Keratinocyte (primary cell): Measurements from ENCODE around the gene DHCR7.

Experiments
- EZH2 ChIP-seq: IDR thresholded peaks from one replicate; pipeline ENCODE4 v1.6.1; 2012; ENCODE audit warnings: inconsistent platforms, mild to moderate bottlenecking, low read length, moderate library complexity
- TF ChIP-seq, protein P1 (sequence below), 3 experiments: IDR thresholded peaks in 1 of 3; conservative IDR thresholded peaks in 1 of 3; optimal IDR thresholded peaks in 1 of 3; 2 replicates in 2 of 3; 3 replicates in 1 of 3; pipeline versions ENCODE3 to v1.5.1; 2011; ENCODE audit warnings: low read length in 3 of 3, mild to moderate bottlenecking in 3 of 3, moderate library complexity in 2 of 3, control low read depth in 1 of 3, inconsistent platforms in 1 of 3; ENCODE audit not compliant: insufficient read depth in 2 of 3; ENCODE audit errors: extremely low read depth in 1 of 3

- TF ChIP-seq, protein P1, sequence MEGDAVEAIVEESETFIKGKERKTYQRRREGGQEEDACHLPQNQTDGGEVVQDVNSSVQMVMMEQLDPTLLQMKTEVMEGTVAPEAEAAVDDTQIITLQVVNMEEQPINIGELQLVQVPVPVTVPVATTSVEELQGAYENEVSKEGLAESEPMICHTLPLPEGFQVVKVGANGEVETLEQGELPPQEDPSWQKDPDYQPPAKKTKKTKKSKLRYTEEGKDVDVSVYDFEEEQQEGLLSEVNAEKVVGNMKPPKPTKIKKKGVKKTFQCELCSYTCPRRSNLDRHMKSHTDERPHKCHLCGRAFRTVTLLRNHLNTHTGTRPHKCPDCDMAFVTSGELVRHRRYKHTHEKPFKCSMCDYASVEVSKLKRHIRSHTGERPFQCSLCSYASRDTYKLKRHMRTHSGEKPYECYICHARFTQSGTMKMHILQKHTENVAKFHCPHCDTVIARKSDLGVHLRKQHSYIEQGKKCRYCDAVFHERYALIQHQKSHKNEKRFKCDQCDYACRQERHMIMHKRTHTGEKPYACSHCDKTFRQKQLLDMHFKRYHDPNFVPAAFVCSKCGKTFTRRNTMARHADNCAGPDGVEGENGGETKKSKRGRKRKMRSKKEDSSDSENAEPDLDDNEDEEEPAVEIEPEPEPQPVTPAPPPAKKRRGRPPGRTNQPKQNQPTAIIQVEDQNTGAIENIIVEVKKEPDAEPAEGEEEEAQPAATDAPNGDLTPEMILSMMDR (optimal IDR thresholded peaks at IDR 0.05 in 1 of 3, IDR thresholded peaks at IDR 0.05 in 1 of 3, conservative IDR thresholded peaks at IDR 0.05 in 1 of 3; ENCODE audit: extremely low read depth in 1 of 3, insufficient read depth in 2 of 3, low read length in 3 of 3) = no peak
- no peak for TF ChIP-seq EZH2
These were observed 25.0 kb upstream of the DHCR7 start for GRCh38 chr11:71472941-71473792.
